HG03159 (cell line): Measurements from ENCODE around the gene FAT1.

Experiments used
- ATAC-seq: cut with Tn5 transposase; IDR thresholded peaks from one replicate; pipeline ENCODE4 v1.9.1; 2021; ENCODE audit warnings: mild to moderate bottlenecking, moderate library complexity; ENCODE audit not compliant: unreplicated experiment

FAT1 gene

DNA sequence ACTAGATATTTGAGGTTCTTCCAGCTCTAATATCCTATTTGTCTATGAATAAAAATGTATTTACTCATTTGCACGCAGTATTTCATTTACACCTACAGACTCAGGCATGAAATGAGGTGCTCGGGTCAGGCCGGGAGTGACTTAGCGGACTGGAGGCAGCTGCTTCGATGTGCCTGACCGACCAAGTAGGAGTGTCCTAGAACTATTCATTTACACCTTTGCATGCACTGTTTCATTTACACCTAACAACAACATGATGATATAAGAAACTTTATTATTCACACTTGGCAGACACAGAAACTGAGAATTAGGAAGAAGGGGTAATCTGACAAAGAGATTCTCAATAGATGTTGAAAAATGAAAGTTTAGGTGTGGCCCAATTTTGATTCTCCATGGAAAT lies 28.7 kb upstream of the FAT1 start:
- no peak for ATAC-seq

DNA sequence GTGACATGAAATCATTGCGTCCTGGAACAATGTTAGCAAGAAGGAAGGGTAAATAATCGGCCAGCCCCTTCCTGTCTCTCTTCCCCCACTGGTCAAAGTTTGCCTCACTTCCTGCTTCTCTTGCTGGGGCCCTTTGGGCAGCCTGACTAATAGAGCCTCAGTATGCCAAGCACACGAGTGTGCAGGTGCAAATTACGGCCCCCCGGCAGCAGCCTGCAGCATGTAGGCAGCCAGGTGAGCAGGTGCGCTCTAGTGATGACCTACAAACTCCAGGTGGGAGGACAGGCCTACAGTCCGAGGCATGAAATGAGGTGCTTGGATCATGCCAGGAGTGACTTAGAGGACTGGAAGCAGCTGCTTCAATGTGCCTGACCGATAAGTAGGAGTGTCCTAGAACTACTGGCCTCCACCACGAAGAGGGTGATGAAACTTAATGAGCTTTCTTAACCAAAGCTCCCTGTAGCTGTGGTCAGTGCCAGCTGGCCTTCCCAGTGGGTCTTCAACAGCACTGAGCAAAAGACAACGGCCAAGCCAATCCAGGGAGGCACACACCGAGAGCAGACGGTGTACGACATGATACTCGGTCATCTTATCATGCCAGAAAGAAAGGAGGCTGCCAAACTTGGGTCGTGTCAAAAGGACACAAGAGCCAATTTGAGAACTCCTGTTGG lies 26.1 kb upstream of the FAT1 start:
- ATAC-seq = no peak

DNA sequence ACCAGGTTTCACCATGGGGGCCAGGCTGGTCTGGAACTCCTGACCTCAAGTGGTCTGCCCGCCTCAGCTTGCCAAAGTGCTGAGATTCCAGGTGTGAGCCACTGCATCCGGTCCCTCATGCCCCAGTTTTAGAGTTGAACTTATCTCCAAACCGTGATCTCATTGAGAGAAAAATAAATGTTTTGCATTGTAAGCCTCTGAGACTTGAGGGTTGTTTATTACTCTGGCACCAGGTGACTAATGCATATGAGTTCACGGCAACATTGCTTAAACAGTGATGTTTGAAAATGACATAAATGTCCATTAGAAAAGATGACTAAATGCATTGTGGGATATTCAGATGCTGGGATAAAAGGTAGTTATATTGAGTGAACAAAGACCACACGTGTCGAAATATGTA lies 22.9 kb upstream of the FAT1 start:
- no peak for ATAC-seq

DNA sequence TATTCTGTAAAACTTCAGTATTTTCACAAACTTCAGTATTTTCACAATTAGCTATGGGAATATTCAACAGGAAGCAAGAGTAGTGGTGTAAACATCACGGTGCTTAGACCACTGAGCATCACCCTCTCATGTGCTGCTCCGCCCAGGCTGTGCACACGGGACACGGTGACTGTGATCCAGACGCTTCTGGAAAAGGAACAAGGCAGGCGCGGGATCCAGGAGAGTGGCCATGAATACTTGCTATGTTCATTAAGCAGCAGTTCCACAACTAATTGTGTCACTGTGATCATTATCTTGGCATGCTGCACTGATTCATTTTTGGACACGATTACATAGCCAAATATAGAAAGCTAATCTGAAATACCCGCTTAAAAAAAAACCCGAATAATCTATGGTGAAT lies 19.6 kb upstream of the FAT1 start:
- ATAC-seq = no peak

DNA sequence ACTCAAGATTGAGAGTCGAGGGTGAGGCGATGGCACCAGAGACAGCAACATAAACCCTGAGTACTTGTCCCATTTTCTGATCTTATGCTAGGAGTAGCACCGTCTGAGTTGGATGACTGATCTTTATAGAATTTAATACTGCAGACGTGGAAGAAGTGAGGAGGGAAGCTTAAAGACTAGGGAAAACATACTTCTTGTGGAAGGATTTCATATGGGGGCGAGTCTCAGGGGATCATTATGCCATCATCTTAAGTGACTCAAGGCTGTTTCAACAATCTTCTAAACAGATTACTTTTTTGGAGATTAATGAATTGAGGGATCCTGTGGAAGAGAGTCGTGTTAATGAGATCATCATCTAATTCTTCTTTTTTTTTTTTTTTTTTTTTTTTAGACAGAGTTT lies 17.2 kb upstream of the FAT1 start:
- ATAC-seq = no peak

DNA sequence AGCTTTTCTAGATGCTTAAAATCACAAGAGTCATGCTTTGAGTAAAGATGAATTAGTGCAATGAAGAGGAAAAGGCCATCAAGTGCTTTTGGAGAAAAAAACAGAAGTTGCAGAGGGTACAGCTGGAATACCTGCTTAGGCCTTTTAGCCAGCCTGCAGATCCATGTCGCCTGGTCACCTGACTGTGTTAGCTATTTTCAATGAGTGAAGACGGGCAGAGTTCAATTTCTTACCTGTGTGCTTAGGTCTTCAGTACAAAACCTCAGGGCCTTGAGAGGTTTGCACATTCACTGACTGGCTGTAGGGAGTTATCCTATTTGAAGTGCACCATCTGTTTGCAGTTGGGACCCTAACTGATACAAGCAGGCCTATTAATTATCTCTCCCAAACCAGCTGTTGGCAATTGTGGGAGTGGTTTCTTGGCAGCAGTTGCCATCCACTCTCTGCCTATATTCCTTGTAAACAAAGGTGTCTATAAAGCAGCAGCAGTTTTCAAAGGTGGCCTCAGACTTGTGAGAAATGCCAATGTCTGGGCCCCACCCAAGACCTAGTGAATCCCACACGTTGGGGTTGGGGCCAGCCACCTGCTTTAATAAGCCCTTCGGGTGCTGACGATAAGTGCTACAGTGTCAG lies 16.3 kb upstream of the FAT1 start:
- ATAC-seq = no peak

DNA sequence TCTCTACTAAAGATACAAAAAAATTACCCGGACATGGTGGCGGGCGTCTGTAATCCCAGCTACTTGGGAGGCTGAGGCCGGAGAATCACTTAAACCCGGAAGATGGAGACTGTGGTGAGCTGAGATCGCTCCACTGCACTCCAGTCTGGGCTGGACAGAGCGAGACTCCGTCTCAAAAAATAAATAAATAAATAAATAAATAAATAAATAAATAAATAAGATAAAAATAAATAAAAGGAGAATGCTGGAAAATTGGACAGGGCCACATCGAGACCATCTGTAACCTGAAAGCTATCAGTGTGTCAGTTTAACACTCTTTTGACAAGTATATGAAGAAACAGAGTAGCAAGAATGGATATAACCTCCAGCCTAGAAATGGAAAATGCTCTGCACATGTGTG lies 15.7 kb upstream of the FAT1 start:
- no peak for ATAC-seq

DNA sequence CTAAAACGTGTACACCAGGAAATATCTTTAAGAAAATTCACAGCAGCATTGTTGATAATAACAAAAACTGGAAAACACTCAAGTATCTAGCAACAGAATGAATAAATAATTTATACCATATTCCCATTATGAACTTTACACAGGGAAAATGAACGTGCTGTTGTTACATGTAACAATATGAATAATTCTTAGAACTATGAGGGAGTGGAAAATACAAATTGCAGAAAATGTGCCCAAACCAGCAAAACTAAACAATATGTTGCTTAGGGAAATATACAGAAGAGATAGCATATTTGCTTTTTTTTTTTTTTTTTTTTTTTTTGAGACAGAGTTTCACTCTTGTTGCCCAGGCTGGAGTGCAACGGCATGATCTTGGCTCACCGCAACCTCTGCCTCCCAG lies 14.8 kb upstream of the FAT1 start:
- no peak for ATAC-seq

DNA sequence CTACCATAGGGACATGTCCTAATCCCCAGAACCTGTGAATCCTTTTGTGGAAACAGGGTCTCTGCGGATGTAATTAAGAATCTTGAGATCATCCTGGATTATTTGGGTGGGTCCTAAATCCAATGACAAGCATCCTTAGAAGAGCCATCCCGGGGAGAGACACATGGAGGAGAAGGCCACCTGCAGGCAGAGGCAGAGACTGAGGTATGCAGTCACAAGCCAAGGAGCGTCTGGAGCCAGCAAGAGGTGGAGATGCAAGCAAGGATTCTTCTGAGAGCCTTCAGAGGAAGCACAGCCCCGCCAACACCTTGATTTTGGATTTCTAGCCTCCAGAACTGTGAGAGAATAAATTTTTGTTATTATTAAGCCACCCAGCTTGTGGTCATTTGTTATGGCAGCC lies 13.8 kb upstream of the FAT1 start:
- no peak for ATAC-seq

DNA sequence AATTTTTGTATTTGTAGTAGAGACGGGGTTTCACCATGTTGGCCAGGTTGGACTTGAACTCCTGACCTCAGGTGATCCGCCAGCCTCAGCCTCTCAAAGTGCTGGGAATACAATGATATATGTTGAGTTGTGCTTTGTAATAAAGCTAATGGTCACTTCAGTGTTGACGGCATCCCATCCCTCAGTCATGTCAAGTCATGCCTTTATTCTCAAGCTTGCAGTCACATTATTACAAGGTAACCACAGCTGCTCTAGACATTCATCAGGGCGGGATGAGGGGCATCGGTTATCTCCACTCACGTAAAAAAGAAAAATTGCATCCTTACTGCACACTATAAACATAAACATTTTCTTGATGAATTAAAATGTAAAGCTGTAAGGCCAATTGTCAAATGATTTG lies 12.8 kb upstream of the FAT1 start:
- no peak for ATAC-seq

DNA sequence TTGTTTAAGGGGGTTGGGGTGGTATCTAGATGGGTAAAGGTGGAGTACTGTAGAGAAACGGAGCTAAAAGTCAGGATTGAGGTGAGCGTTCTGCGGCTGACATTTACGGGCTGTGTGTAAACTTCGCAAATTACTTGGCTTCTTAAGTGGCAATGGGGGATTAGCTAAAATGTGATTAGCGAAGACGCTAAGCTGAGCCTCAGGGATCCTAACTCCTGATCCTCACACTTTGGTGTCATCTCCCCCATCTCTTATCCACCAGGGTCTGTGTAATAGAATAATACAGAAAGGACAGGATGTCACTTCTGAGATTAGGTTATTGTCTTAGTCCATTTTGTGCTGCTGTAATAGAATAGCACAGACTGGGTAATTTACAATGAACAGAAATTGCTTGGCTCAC lies 10.6 kb upstream of the FAT1 start:
- no peak for ATAC-seq

DNA sequence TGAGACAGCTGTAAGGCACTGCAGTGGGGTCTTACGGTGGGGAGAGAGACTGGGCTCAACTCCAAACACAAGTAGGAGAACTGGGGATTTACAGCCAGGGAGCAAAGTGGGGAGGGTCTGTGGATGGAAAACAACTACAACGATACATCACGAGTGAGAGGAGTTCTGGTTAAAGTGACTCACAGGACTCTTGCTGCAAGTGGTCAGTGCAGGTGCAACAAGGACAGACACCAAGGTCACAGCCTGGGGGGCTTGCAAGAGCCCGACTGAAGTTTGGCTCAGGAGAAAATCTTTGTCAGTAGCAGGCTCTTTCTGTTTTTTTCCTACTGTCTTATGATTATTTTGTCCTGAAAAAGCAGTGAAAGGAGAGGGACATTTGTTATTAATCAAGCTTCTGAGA lies 10.1 kb upstream of the FAT1 start:
- no peak for ATAC-seq

DNA sequence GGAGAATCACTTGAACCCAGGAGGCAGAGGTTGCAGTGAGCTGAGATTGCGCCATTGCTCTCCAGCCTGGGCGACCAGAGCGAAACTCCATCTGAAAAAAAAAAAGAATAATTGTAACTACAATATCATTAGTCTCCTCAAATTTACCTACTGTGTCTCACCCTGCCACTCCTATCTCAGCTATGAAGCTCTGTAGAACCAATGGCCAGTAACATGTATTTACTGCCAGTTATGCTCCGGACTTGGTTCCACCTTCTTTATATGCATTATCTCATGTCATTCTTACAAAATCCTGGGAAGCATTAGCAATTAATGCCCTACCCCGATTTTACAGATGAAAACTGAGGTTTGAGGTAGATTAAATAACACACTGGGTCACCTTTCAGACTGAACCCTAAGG lies 7.0 kb upstream of the FAT1 start:
- no peak for ATAC-seq

DNA sequence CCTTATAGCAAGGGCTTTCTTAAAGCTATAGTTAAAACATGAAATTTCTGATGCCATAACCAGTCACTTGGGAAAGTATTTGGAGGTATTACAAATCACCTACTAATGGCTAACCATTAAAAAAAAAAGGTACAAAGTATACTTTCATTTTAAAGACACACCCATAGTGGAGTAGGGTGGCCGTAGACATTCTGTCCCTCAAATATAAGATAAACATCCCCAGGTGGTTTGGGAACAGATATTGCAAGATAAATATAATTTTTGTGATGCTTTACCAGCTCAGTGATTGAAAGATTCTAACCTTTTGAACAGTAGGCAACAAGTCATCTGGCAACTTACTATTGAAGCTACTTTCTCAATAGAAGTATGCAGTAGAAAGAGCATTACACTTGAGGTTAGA lies 6.2 kb upstream of the FAT1 start:
- no peak for ATAC-seq

DNA sequence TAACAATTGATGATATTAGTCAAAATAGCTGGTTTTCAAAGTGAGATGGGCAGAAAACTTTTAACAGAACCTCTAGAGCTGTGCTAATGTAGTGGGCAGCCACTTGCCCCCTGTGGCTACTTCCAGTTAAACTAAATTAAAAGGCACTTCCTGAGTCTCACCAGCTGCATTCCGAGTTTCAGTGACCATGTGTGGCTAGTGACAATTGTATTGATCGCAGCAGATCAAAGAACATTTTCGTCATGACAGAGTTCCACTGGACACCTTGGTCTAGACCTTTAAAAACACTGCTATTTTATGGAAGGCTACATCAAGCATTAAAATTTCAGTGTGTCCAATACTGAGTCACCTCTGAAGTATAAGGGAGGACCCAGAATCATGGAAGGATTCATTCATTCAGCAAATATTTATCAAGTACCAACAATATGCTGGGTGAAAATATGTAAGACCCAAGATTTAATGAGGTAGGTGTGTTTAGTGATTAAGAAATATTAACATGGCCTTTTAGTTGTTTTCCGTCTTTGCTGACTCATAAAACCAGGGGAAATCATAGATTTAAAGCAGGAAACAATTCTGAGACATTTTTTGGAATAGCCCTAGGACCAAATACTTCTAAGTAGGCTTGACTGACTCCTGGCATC lies 5.1 kb upstream of the FAT1 start:
- ATAC-seq = no peak

DNA sequence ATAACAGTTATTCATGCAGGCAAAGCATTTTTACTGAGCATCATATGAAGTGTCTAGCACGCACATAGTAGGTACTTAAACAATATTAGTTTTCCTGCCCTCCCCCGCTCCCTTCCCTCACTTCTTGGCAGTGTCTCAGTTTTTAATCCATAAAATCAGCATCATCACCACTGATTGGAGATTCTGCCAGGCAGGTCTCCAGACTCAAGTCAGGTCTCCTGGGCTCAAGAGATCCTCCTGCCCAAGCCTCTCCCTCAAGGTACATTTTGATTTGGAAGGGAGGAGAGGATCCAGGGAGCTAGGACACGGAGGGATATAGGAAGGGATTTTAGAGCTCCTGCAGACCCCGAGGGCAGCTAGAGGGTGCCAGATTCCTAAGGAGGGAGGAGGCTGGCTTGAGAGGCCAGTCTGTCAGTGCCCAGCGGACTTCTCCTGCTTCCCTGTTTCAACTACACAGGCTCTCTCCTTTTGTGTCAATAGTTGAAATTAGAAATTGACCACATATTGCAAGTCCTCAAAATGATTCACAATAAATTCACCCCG lies 4.4 kb upstream of the FAT1 start:
- ATAC-seq = no peak

DNA sequence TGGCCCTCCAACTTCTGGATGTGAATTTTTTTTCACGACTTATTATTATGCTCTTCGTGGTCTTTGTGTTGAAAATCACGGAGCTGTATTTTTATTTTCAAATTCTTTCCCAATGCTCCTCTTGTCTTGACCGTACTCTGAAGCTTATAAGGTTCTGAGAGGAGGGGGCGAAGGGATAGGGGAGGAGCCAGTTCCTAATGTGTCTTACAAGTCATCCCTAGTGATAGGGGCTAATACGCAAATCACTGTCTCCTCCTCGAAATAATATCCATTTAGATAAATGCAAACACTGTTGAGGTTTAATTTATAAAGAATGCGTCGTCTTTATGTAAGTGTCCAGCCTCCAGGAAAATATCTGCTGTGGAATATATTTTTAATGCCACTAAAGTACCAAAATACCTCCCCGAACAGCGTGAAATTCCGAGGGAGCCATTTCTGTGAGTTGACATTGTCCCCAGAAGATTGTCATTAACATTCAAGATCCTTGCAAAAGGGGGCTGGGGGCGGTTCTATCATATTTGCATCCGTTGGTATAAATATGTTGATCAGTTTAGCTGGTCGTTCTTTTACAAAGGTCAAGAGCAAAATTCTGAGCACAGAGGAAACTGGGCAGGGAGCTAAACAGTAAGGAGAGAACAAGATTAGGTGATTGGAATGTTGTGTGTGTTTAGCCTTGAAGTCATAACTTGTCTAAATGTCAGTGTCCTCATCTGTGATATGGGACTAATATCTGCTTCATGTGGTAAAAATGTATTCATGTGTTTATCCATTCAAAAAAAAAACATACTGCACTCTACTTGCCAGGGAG lies 3.7 kb upstream of the FAT1 start:
- no peak for ATAC-seq

DNA sequence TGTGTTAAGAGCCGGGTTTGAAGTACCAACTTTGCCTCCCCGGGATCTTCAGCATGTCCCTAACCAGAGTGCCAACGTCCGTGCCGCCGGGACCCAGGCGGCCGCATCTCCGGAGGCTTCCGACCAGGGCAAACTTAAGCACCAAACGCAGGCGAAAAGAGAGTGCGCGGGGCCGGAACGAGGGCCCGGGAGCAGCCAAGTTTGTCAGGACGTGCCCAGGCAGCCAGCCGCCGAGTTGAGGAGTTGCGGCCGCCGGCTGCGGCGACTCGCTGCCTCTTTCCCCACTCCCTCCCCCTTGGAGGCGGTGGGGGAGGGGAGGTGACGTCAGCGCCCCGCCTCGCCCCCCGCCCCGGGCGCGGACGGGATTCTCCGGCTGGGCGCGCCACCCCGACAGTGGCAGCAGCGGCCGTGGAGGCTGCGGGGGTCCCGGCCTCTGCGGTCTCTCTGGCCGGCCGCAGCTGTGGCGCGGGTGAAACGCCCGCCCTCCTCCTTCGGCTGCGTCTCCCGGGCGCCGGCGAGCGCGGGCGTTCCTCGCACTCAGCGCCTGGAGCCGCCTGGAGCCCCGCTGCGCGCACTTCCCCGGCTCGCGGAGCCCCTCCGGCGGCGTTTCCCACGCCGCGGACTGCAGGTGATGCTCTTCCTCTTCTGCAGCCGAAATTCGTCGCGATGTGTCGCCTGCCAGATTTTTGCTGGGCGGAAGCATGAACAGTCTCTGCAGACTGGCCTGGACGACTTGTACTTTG lies 2.9 kb upstream of the FAT1 start:
- no peak for ATAC-seq

DNA sequence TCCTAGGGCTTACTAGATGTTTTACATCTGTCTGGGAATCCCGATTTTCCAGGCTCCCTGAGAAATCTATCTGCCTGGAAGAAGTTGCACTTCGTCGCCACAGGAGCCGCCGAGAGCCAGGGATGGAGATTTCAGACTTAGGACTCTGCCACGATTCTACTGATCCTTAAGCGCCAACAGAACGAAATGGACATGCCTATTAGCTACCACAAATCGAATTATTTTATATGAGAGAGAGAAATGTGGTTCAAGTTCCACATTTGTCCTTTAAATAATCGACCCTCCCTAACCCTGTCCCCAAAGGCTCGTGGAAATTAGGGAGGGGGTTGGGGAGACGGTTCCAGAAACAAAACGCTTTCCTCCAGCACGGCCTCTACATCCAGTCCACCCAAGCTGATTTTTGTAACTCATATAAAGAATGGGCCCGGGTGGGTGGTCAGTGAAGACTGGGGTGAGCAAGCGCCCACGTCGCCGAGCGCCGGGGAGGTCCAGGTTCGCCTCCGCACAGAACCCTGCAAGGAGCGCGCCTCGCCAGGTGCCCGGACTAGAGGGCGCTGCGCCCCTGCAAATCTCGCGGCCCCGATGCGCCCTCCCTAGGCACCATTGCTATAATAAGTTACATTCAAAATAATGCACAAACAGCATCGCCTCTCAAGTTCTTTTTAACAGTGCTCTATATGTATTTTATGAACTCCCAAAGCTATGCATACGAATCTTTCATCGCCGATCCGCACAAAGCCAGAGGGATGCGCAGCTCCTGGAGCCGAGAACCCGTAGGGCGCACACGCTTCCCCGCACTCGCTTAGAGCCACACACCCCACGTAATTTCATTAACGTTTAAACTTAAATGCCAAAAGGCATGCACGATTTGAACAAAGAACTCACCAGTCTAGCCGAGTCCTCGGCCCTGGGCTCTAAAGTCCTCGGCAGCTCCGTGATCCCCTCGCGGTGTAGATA lies 2.1 kb upstream of the FAT1 start:
- ATAC-seq = no peak
